ENCODE data around the gene WBP2. TPM values are rescaled to one million over a fixed set of nuclear protein-coding genes. Genes with fewer than 3 reads are reported as not detected.

The WBP2 gene
- polyA plus RNA-seq, 1 donor (not counting 4 experiments of a cell fraction or from before 2014, with no cell fraction given) = 23.3 TPM

- no peak overlapping the region for H3K27ac ChIP-seq (ENCODE audit: control insufficient read depth, insufficient read depth, low read length)
- H3K36me3 ChIP-seq (ENCODE audit: control insufficient read depth in 2 of 2, extremely low read depth in 1 of 2, insufficient read depth in 2 of 2, low read length in 2 of 2) = peaks cover 12 to 14% of the 10 kb centered on the region in 2 experiments
- DNase-seq (ENCODE audit: low read depth, low spot score) = no peak
- no peak overlapping the region for H3K4me2 ChIP-seq (ENCODE audit: control insufficient read depth, extremely low read depth, insufficient read depth, low read depth, low read length)
- H3K27me3 ChIP-seq (ENCODE audit: control insufficient read depth, extremely low read depth, insufficient read depth, low read length) = no peaks in the 10 kb centered on the region
- H3K9me3 ChIP-seq (ENCODE audit: control insufficient read depth, low read depth, low read length) = no peaks in the 10 kb centered on the region
- TF ChIP-seq EZH2 (IDR thresholded peaks at IDR 0.05; ENCODE audit: low read length) = no peak
- TF ChIP-seq, protein P1, sequence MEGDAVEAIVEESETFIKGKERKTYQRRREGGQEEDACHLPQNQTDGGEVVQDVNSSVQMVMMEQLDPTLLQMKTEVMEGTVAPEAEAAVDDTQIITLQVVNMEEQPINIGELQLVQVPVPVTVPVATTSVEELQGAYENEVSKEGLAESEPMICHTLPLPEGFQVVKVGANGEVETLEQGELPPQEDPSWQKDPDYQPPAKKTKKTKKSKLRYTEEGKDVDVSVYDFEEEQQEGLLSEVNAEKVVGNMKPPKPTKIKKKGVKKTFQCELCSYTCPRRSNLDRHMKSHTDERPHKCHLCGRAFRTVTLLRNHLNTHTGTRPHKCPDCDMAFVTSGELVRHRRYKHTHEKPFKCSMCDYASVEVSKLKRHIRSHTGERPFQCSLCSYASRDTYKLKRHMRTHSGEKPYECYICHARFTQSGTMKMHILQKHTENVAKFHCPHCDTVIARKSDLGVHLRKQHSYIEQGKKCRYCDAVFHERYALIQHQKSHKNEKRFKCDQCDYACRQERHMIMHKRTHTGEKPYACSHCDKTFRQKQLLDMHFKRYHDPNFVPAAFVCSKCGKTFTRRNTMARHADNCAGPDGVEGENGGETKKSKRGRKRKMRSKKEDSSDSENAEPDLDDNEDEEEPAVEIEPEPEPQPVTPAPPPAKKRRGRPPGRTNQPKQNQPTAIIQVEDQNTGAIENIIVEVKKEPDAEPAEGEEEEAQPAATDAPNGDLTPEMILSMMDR (optimal IDR thresholded peaks at IDR 0.05 in 1 of 3, IDR thresholded peaks at IDR 0.05 in 1 of 3, conservative IDR thresholded peaks at IDR 0.05 in 1 of 3; ENCODE audit: extremely low read depth in 1 of 3, insufficient read depth in 2 of 3, low read length in 3 of 3) = no peak
- dilution Hi-C loops (cut with MboI; ENCODE audit: extremely low pct_ligation_motif_present, low sequenced_read_pairs) = no loop called here
- no peaks in the 10 kb centered on the region for H3K9me1 ChIP-seq (ENCODE audit: control insufficient read depth, extremely low read depth, insufficient read depth, low read length)
- no peak overlapping the region for H2AFZ ChIP-seq (ENCODE audit: control insufficient read depth, low read length)
- FAIRE-seq = no peak
- H3K9ac ChIP-seq (ENCODE audit: control insufficient read depth, extremely low read depth, insufficient read depth, low read length) = no peak overlapping the region
- H3K4me3 ChIP-seq (ENCODE audit: control insufficient read depth in 2 of 3, extremely low read depth in 1 of 3, insufficient read depth in 2 of 3, low read depth in 1 of 3, low read length in 3 of 3) = no peak overlapping the region
- no peaks in the 10 kb centered on the region for H3K79me2 ChIP-seq (ENCODE audit: control insufficient read depth, insufficient read depth, low read length)
- H4K20me1 ChIP-seq (ENCODE audit: control insufficient read depth, extremely low read depth, insufficient read depth, low read length) = no peaks in the 10 kb centered on the region
- peaks cover 20% of the 10 kb centered on the region for H3K4me1 ChIP-seq (ENCODE audit: control insufficient read depth, extremely low read depth, insufficient read depth, low read length)
These were observed 12.1 kb downstream of the WBP2 start for GRCh38 chr17:75842963-75843576.

- Histone ChIP-seq H2AFZ (ENCODE audit: control insufficient read depth, low read length) (no peak overlapping the region), H3K27me3 (ENCODE audit: control insufficient read depth, extremely low read depth, insufficient read depth, low read length) (no peaks in the 10 kb centered on the region), H3K4me3 (ENCODE audit: control insufficient read depth in 2 of 3, extremely low read depth in 1 of 3, insufficient read depth in 2 of 3, low read depth in 1 of 3, low read length in 3 of 3) (no peak overlapping the region), H3K79me2 (ENCODE audit: control insufficient read depth, insufficient read depth, low read length) (no peaks in the 10 kb centered on the region), H4K20me1 (ENCODE audit: control insufficient read depth, extremely low read depth, insufficient read depth, low read length) (no peaks in the 10 kb centered on the region), H3K4me2 (ENCODE audit: control insufficient read depth, extremely low read depth, insufficient read depth, low read depth, low read length) (no peak overlapping the region), H3K36me3 (ENCODE audit: control insufficient read depth in 2 of 2, extremely low read depth in 1 of 2, insufficient read depth in 2 of 2, low read length in 2 of 2) (peaks cover 6 to 8% of the 10 kb centered on the region in 2 experiments), H3K9ac (ENCODE audit: control insufficient read depth, extremely low read depth, insufficient read depth, low read length) (no peak overlapping the region), H3K27ac (ENCODE audit: control insufficient read depth, insufficient read depth, low read length) (no peak overlapping the region), H3K4me1 (ENCODE audit: control insufficient read depth, extremely low read depth, insufficient read depth, low read length) (peaks cover 20% of the 10 kb centered on the region), H3K9me1 (ENCODE audit: control insufficient read depth, extremely low read depth, insufficient read depth, low read length) (no peaks in the 10 kb centered on the region), H3K9me3 (ENCODE audit: control insufficient read depth, low read depth, low read length) (no peaks in the 10 kb centered on the region)
- DNase-seq (ENCODE audit: low read depth, low spot score) (no peak), FAIRE-seq (no peak)
- dilution Hi-C loops (cut with MboI; ENCODE audit: extremely low pct_ligation_motif_present, low sequenced_read_pairs) = no loop called here
- TF ChIP-seq, protein P1 (optimal IDR thresholded peaks at IDR 0.05 in 1 of 3, IDR thresholded peaks at IDR 0.05 in 1 of 3, conservative IDR thresholded peaks at IDR 0.05 in 1 of 3; ENCODE audit: extremely low read depth in 1 of 3, insufficient read depth in 2 of 3, low read length in 3 of 3) = no peak
- TF ChIP-seq EZH2 (IDR thresholded peaks at IDR 0.05; ENCODE audit: low read length) = no peak
These were observed 12.7 kb downstream of the WBP2 start for GRCh38 chr17:75842411-75842810.

Measured in keratinocyte (primary cell).